ENCODE measurements around the gene ST7L. TPM values are rescaled to one million over a fixed set of nuclear protein-coding genes. Genes with fewer than 3 reads are reported as not detected.

ST7L gene
- total RNA-seq, 1 donor from 2014 or later, result 16.7 TPM

GRCh38 chr1:112599477-112599876, 19.5 kb downstream of the ST7L start:
- H3K9me3 ChIP-seq, result no peaks in the 10 kb centered on the region
- H3K27ac ChIP-seq, result no peak overlapping the region
- peaks cover 0 to 23% of the 10 kb centered on the region in 2 donors for H3K36me3 ChIP-seq
- TF ChIP-seq, protein P1, sequence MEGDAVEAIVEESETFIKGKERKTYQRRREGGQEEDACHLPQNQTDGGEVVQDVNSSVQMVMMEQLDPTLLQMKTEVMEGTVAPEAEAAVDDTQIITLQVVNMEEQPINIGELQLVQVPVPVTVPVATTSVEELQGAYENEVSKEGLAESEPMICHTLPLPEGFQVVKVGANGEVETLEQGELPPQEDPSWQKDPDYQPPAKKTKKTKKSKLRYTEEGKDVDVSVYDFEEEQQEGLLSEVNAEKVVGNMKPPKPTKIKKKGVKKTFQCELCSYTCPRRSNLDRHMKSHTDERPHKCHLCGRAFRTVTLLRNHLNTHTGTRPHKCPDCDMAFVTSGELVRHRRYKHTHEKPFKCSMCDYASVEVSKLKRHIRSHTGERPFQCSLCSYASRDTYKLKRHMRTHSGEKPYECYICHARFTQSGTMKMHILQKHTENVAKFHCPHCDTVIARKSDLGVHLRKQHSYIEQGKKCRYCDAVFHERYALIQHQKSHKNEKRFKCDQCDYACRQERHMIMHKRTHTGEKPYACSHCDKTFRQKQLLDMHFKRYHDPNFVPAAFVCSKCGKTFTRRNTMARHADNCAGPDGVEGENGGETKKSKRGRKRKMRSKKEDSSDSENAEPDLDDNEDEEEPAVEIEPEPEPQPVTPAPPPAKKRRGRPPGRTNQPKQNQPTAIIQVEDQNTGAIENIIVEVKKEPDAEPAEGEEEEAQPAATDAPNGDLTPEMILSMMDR (IDR thresholded peaks at IDR 0.05), result no peak
- H3K27me3 ChIP-seq, result no peaks in the 10 kb centered on the region
- no peak overlapping the region for H3K4me3 ChIP-seq
- H3K4me1 ChIP-seq, result no peaks in the 10 kb centered on the region
- intact Hi-C loops (cut with DNase I), result no loop called here
- DNase-seq (ENCODE audit: extremely low spot score in 2 of 2), result no peak

DNA sequence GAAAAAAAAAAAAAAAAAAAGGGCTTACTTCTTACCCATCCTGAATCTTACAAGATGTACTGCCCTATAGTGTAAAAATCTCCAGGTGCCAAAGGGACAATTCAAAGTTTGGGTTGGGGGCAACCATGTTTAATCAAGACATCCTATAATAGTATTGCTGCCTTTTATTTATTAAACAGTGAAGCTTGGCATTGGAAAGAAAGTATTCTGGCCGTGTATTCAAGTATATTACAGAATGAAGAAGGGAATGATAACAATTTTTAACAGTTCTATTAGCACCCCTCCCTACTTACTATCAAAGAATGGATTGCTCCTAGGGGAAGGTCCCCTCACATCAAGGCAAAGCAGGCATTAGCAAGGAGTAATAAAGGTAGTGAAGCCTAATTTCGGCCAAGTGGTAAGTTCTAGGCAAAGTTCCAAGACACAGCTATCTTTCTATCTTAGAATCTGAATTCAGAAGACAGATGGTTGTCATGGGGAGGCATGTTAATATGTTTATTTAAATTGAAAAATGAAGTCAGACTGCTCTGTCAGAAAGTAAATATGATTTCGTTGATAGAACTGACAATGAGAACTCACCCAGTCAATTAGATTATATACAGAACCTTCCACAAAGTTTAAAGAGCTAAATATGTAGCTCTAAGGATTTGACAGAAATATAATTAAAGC, 24.6 kb downstream of the ST7L start:
- H3K27ac ChIP-seq, result no peak overlapping the region
- DNase-seq (ENCODE audit: extremely low spot score in 2 of 2), result no peak
- no peaks in the 10 kb centered on the region for H3K27me3 ChIP-seq
- intact Hi-C loops (cut with DNase I), result no loop called here
- TF ChIP-seq, protein P1 (IDR thresholded peaks at IDR 0.05), result no peak
- TF ChIP-seq POLR2AphosphoS5 (IDR thresholded peaks at IDR 0.05; ENCODE audit: insufficient read depth in 1 of 2, low read depth in 1 of 2) (no peak), POLR2A (IDR thresholded peaks at IDR 0.05) (no peak)
- H3K4me1 ChIP-seq, result no peaks in the 10 kb centered on the region
- no peak overlapping the region for H3K4me3 ChIP-seq
- H3K36me3 ChIP-seq, result peaks cover 0 to 32% of the 10 kb centered on the region in 2 donors
- no peaks in the 10 kb centered on the region for H3K9me3 ChIP-seq

DNA sequence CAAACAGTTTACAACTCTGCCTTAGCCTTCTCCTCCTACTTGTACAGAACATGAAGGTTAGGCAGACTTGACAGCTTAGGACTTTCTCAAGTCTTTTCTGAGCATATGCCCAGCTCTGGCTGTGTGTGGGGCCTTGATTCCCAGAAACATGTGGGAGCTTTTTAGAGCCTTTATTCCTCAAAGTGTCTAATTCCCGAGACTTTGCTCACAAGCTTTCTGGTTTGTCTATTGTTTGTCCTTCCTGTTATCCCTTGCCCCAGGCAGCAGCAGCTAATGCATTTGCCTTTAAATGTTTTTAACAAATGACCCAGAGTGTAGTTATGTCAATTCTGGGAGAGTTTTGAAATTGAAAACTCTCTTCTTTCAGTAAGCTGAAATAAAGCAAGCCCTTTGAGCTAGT, 29.2 kb downstream of the ST7L start:
- H3K27me3 ChIP-seq, result no peaks in the 10 kb centered on the region
- DNase-seq (ENCODE audit: extremely low spot score in 2 of 2), result no peak
- intact Hi-C loops (cut with DNase I), result no loop called here
- H3K36me3 ChIP-seq, result peaks cover 0 to 21% of the 10 kb centered on the region in 2 donors
- no peaks in the 10 kb centered on the region for H3K4me1 ChIP-seq
- H3K27ac ChIP-seq, result no peak overlapping the region
- TF ChIP-seq POLR2AphosphoS5 (IDR thresholded peaks at IDR 0.05; ENCODE audit: insufficient read depth in 1 of 2, low read depth in 1 of 2) (no peak), POLR2A (IDR thresholded peaks at IDR 0.05) (no peak)
- TF ChIP-seq, protein P1 (IDR thresholded peaks at IDR 0.05), result no peak
- H3K9me3 ChIP-seq, result peaks cover 6% of the 10 kb centered on the region
- H3K4me3 ChIP-seq, result no peak overlapping the region

GRCh38 chr1:112583366-112583765, 35.6 kb downstream of the ST7L start:
- Histone ChIP-seq H3K9me3 (peaks cover 6% of the 10 kb centered on the region), H3K27me3 (no peaks in the 10 kb centered on the region), H3K36me3 (no peaks in the 10 kb centered on the region), H3K27ac (no peak overlapping the region), H3K4me3 (no peak overlapping the region), H3K4me1 (peaks cover 11% of the 10 kb centered on the region)
- DNase-seq (ENCODE audit: extremely low spot score in 2 of 2), result no peak
- TF ChIP-seq, protein P1 (IDR thresholded peaks at IDR 0.05), result no peak
- no peak for TF ChIP-seq POLR2AphosphoS5 (IDR thresholded peaks at IDR 0.05; ENCODE audit: insufficient read depth in 1 of 2, low read depth in 1 of 2)
- no peak for TF ChIP-seq POLR2A (IDR thresholded peaks at IDR 0.05)
- intact Hi-C loops (cut with DNase I), result no loop called here

DNA sequence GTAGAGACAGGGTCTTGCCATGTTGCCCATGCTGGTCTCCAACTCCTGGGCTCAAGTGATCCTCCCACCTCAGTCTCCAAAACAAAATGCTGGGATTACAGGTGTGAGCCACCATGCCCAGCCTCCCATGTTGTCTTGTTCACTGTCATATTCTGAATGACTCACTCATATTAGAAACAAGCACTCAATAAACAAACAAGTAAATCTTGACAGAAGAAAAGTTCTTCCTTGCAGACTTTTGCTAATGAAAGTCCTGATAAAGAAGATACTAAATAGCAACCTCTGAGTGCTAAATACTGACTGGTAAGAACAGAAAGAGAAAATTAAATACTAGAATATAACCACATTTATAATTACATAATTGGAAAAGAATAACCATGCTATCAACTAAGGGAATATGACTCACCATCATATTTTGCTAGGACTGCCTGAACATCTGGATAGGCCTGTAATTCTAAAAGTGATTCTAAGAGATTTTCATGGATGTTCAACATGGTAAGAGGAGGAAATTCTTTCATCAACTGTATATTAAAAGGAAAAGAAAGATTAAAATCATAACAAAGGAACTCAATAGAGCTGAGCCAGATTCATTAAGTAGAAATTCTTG, 37.3 kb downstream of the ST7L start:
- Histone ChIP-seq H3K4me3 (no peak overlapping the region), H3K27me3 (no peaks in the 10 kb centered on the region), H3K27ac (no peak overlapping the region), H3K4me1 (peaks cover 11% of the 10 kb centered on the region), H3K36me3 (peaks cover 0 to 6% of the 10 kb centered on the region in 2 donors), H3K9me3 (no peaks in the 10 kb centered on the region)
- TF ChIP-seq, protein P1 (IDR thresholded peaks at IDR 0.05), result no peak
- TF ChIP-seq POLR2AphosphoS5 (IDR thresholded peaks at IDR 0.05; ENCODE audit: insufficient read depth in 1 of 2, low read depth in 1 of 2), result no peak
- no peak for TF ChIP-seq POLR2A (IDR thresholded peaks at IDR 0.05)
- no peak for DNase-seq (ENCODE audit: extremely low spot score in 2 of 2)
- intact Hi-C loops (cut with DNase I), result no loop called here
